HG03558 (cell line): ENCODE data around the gene RYR1.
"Not testable (repeated sequence)": the region's sequence is repeated elsewhere in the genome, so short reads cannot be mapped to it uniquely, and the experiment has no call there.

Experiments used
- ATAC-seq: cut with Tn5 transposase; IDR thresholded peaks from one replicate; pipeline ENCODE4 v1.9.1; 2021; ENCODE audit warnings: moderate number of reproducible peaks; ENCODE audit not compliant: unreplicated experiment; ENCODE audit errors: extremely low read depth

RYR1 gene

GRCh38 chr19:38425222-38425809 is 8.2 kb upstream of the RYR1 start:
- ATAC-seq: no peak

GRCh38 chr19:38425810-38426466 is 7.6 kb upstream of the RYR1 start, which contains the start of gene RASGRP4:
TSS of gene RASGRP4 (minus strand) at chr19:38426219. CDS start at chr19:38426091, 128 bp downstream.
- ATAC-seq: no peak

- ATAC-seq: not testable (repeated sequence)
These were observed 6.3 kb upstream of the RYR1 start for GRCh38 chr19:38427035-38427677.

- no peak for ATAC-seq
These were observed 4.3 kb upstream of the RYR1 start for GRCh38 chr19:38429055-38429810.

- ATAC-seq: no peak
These were observed 3.7 kb upstream of the RYR1 start for GRCh38 chr19:38429811-38430156.

- no peak for ATAC-seq
These were observed 2.6 kb upstream of the RYR1 start for GRCh38 chr19:38430931-38431330.

GRCh38 chr19:38434549-38435051 is 1.1 kb downstream of the RYR1 start:
- ATAC-seq: no peak

GRCh38 chr19:38437295-38437694 is 3.8 kb downstream of the RYR1 start:
- no peak for ATAC-seq

GRCh38 chr19:38437917-38438316 is 4.4 kb downstream of the RYR1 start:
- no peak for ATAC-seq

- ATAC-seq: no peak
These were observed 7.1 kb downstream of the RYR1 start for GRCh38 chr19:38440592-38440991.

GRCh38 chr19:38441657-38442348 is 8.3 kb downstream of the RYR1 start:
- no peak for ATAC-seq

- no peak for ATAC-seq
These were observed 9.2 kb downstream of the RYR1 start for GRCh38 chr19:38442736-38443135.

GRCh38 chr19:38443458-38443999 is 10.0 kb downstream of the RYR1 start:
- no peak for ATAC-seq

- no peak for ATAC-seq
These were observed 10.5 kb downstream of the RYR1 start for GRCh38 chr19:38444026-38444425.

- no peak for ATAC-seq
These were observed 11.9 kb downstream of the RYR1 start for GRCh38 chr19:38445362-38445761.

GRCh38 chr19:38448225-38448624 is 14.7 kb downstream of the RYR1 start:
- no peak for ATAC-seq

- ATAC-seq: no peak
These were observed 16.0 kb downstream of the RYR1 start for GRCh38 chr19:38449518-38449917.

GRCh38 chr19:38451036-38451435 is 17.5 kb downstream of the RYR1 start:
- no peak for ATAC-seq

- no peak for ATAC-seq
These were observed 18.1 kb downstream of the RYR1 start for GRCh38 chr19:38451629-38452028.
